HG03432 (cell line): ENCODE data around the gene C12orf54.
"Not testable (repeated sequence)": the region's sequence is repeated elsewhere in the genome, so short reads cannot be mapped to it uniquely, and the experiment has no call there.

ENCODE experiments used
- ATAC-seq: cut with Tn5 transposase; IDR thresholded peaks from one replicate; pipeline ENCODE4 v1.9.1; 2021; ENCODE audit warnings: mild to moderate bottlenecking, moderate library complexity; ENCODE audit not compliant: unreplicated experiment

Gene C12orf54

DNA sequence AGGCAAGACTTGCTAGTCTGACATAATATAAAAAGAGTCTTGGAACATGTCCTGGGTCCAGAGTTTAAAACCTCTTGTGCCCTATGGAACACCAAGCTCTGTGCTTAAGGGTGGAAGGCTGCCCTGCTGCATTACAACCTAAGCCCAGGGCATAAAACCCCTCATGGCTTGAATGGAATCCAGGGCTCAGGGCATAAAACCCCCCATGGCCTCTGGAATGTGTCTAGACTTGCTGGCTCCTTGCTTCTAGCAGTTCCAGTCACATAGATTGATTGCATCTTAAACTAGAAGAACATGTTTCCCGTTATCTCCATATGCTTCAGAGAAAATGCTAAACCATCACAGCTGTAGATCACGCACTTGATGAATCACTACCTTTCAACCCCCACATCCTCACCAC is 24.5 kb downstream of the C12orf54 start:
- ATAC-seq, result not testable (repeated sequence)

- ATAC-seq, result no peak
Observed at GRCh38 chr12:48508987-48509386, 26.7 kb downstream of the C12orf54 start.

- ATAC-seq, result no peak
Observed at GRCh38 chr12:48510111-48510510, 27.8 kb downstream of the C12orf54 start.

GRCh38 chr12:48512855-48513254 is 30.6 kb downstream of the C12orf54 start:
- peak; percentile 93 for ATAC-seq

GRCh38 chr12:48514728-48515127 is 32.4 kb downstream of the C12orf54 start:
- ATAC-seq, result no peak

DNA sequence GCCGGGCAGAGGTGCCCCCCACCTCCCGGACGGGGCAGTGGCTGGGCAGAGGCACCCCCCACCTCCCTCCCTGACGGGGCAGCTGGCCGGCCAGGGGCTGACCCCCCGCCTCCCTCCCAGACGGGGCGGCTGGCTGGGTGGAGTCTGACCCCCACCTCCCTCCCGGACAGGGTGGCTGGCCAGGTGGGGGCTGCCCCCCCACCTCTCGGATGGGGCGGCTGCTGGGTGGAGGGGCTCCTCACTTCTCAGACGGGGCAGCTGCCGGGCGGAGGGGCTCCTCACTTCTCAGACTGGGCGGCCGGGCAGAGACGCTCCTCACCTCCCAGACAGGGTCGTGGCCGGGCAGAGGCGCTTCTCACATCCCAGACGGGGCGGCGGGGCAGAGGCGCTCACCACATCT is 38.1 kb downstream of the C12orf54 start:
- ATAC-seq, result not testable (repeated sequence)

DNA sequence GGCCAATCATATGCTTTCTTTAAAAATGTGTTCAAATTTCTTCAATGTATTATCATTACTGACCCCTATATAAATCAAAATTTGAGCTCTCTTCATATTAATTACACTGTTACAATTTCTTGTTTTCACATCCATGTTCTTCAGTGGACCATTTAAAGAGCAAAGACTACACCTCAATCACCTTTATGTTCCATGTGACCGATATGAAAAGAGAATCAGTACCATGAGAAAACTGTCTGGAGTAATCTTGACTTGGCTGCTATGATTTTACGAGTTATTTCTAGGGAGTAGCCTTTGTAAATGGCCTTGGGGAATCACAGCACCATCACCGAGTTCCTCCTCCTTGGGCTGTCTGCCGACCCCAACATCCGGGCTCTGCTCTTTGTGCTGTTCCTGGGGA is 43.0 kb downstream of the C12orf54 start, which contains the start of gene OR8S1:
Gene OR8S1, plus strand, starts transcription at position 301 of the 400 bp plus-strand sequence. Its CDS starts 0 bp downstream, at position 301.
- ATAC-seq, result no peak

GRCh38 chr12:48527891-48528670 is 45.8 kb downstream of the C12orf54 start:
- no peak for ATAC-seq

- no peak for ATAC-seq
Observed at GRCh38 chr12:48532601-48533000, 50.3 kb downstream of the C12orf54 start.

GRCh38 chr12:48536602-48537001 is 54.3 kb downstream of the C12orf54 start:
- ATAC-seq, result no peak

- ATAC-seq, result no peak
Observed at GRCh38 chr12:48542300-48542928, 60.1 kb downstream of the C12orf54 start.

DNA sequence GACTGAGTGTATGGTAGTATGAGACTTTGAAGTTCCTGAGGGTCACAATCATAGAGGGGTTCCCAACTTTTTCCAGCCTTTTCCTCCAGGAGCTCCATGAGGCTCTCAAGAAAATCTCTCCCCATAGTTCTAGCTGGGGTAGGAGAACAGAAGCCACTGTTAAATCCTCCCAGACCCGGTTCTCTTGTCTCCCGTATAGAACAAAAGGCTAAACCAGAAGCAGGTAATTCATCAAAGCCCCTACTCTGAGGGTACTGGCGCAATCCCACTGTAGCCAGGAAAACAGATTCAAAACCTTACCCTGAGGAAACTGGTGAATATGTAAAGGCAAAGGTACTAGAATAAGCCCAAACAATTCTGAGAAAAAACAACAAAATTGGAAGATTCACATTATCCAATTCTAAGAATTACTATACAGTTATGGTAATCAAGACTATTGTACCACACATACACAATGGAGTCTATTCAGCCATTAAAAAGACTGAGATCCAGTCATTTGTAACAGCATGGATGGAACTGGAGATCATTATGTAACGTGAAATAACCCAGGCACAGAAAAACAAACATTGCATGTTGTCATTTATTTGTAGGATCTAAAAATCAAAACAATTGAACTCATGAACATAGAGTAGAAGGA is 63.7 kb downstream of the C12orf54 start:
- no peak for ATAC-seq
